SK-N-MC (cell line): ENCODE results near the gene ORC3.

ENCODE experiments used
- DNase-seq: peaks from one replicate; pipeline ENCODE4 v3.0.0-alpha.2; 2011; ENCODE audit warnings: low read depth, low spot score
- H3K27ac ChIP-seq: fragments of 200-600 bp; sonication (generic); 2 replicates; pipeline ENCODE4 v1.5.1; 2016; ENCODE audit warnings: mixed run types
- H3K36me3 ChIP-seq: fragments of 200-600 bp; sonication (generic); 2 replicates; pipeline ENCODE4 v1.6.1; 2017; ENCODE audit warnings: antibody characterized with exemption, low read length, mixed read lengths; ENCODE audit not compliant: insufficient read depth
- H3K4me3 ChIP-seq: fragments of 200-600 bp; sonication (generic); 2 replicates; pipeline ENCODE4 v1.5.1; 2016
- H3K9ac ChIP-seq: fragments of 200-600 bp; sonication (generic); 2 replicates; pipeline ENCODE4 v1.8.0; 2017; ENCODE audit warnings: mixed run types, mixed read lengths; ENCODE audit not compliant: insufficient read length
- H3K9me3 ChIP-seq: fragments of 200-600 bp; sonication (generic); 2 replicates; pipeline ENCODE4 v1.6.1; 2017; ENCODE audit warnings: low read depth, mild to moderate bottlenecking, antibody characterized with exemption, low read length, moderate library complexity, mixed read lengths
- EZH2 ChIP-seq: fragments of 200-600 bp; sonication (generic); IDR thresholded peaks from one replicate; pipeline ENCODE4 v1.6.1; 2017; ENCODE audit warnings: antibody characterized with exemption
- FOXP2 ChIP-seq: optimal IDR thresholded peaks from 2 replicates; pipeline ENCODE3; 2011; ENCODE audit warnings: mild to moderate bottlenecking, moderate library complexity; ENCODE audit not compliant: insufficient read depth; ENCODE audit errors: extremely low read length, control extremely low read depth
- POLR2AphosphoS5 ChIP-seq: IDR thresholded peaks from 2 replicates; pipeline ENCODE4 v1.6.1; 2012; ENCODE audit warnings: mild to moderate bottlenecking, low read depth, low read length, borderline replicate concordance

The ORC3 gene

DNA sequence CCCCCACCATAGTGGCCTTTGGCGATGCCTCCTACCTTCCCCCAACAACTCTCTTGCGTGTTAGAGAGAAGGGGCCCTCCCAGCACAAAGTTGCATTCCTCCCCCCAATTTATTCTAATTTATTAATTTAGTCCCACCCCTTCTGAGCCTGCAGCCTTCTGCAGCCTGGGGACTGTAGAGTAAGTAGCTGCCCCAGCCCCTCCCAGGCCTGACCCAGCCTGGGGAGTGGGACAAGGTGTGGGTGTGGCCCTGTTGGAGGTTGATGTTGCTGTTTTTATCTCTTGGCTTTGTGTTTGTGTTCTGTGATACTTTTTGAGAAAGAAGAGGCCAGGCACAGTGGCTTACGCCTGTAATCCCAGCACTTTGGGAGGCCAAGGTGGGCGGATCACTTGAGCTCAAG, 49.4 kb downstream of the ORC3 start:
- DNase-seq = no peak
- peaks cover 21% of the 10 kb centered on the region for H3K36me3 ChIP-seq
- TF ChIP-seq POLR2AphosphoS5 = no peak
- TF ChIP-seq FOXP2 = no peak
- TF ChIP-seq EZH2 = no peak

DNA sequence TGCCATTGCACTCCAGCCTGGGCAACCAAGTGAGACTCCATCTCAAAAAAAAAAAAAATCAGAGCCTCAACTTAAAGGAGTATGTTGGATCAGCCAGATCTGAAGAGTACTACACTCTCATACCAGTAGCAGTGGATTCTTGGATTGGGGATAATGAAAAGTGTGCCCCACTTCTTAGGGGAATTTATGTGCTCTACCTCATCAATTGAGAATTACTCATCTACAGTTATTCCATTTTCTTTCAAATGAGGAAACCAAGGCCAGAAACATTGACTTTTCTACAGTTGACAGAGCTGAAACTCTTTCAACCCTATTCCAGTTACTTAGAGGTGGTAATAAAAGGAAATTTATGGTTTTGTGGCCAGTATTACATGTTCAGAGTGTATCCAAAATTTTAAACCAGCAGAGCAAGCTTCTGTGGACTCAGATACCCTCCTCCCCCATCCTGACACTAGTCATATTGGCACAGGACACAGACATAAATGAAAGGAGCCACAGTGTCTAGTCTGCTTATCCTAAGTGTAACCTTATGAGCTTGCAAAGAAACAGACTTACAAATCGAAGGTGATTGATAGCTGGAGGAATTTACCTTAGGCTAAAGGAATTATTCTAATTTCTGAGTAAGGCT, 51.2 kb downstream of the ORC3 start:
- TF ChIP-seq EZH2 (no peak), POLR2AphosphoS5 (no peak), FOXP2 (no peak)
- H3K4me3 ChIP-seq = no peak overlapping the region
- peaks cover 19% of the 10 kb centered on the region for H3K36me3 ChIP-seq
- H3K9ac ChIP-seq = no peak overlapping the region
- H3K27ac ChIP-seq = no peak overlapping the region
- no peak for DNase-seq
- no peaks in the 10 kb centered on the region for H3K9me3 ChIP-seq

More for the DNA sequence above, 49.4 kb downstream of the ORC3 start:
- H3K27ac ChIP-seq = no peak overlapping the region
- no peak overlapping the region for H3K4me3 ChIP-seq
- H3K9me3 ChIP-seq = no peaks in the 10 kb centered on the region
- H3K9ac ChIP-seq = no peak overlapping the region

- no peak for DNase-seq
- no peak overlapping the region for H3K9ac ChIP-seq
- H3K9me3 ChIP-seq = no peaks in the 10 kb centered on the region
- no peak overlapping the region for H3K4me3 ChIP-seq
- H3K36me3 ChIP-seq = no peaks in the 10 kb centered on the region
- no peak overlapping the region for H3K27ac ChIP-seq
- TF ChIP-seq FOXP2 (no peak), POLR2AphosphoS5 (no peak), EZH2 (no peak)
Measured at GRCh38 chr6:87645080-87645479, 55.1 kb downstream of the ORC3 start.

DNA sequence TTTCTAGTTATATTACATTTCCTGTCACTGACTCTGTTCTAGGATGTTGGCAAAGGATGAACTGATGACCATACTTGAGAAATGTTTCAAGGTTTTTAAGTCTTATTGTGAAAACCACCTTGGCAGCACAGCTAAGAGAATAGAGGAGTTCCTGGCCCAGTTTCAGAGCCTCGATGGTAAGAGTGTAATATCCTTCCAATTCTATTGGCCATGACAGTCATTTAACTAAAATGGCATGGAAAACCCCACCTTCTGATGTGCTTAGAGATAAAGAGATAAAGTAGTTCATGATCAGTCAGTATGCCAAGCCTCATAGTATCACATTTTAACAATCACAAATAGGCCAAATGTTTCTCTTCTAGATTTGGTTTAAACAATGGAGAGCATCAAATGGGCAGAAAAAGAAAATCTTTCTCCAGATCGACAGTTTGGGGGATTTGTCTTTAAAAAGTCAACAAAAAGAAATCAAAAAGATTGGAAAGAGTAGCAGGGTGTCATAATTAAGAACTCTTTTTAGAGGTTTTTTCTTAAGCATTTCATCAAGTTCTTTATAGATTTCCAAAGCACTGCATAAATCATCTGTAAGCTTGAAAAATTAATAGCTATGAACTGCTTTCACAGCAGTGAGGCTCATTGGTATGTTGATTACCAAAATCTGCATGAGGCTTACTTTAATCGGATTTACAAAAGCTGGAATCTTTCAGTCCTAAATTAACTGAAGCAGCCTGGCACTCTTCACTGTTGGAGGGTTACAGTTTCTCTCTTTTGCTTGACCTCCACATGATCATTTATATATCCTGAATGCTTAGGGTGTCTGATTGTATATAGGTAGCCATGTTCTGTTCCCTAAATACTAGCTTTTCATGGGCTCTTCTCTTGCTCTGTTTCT, 63.4 kb downstream of the ORC3 start:
- H3K9ac ChIP-seq = no peak overlapping the region
- H3K9me3 ChIP-seq = no peaks in the 10 kb centered on the region
- peaks cover 16% of the 10 kb centered on the region for H3K36me3 ChIP-seq
- TF ChIP-seq POLR2AphosphoS5 = no peak
- no peak for TF ChIP-seq FOXP2
- TF ChIP-seq EZH2 = no peak
- no peak overlapping the region for H3K4me3 ChIP-seq
- no peak overlapping the region for H3K27ac ChIP-seq
- DNase-seq = no peak

- DNase-seq = no peak
- H3K9ac ChIP-seq = no peak overlapping the region
- H3K9me3 ChIP-seq = no peaks in the 10 kb centered on the region
- no peak overlapping the region for H3K4me3 ChIP-seq
- peaks cover 19% of the 10 kb centered on the region for H3K36me3 ChIP-seq
- TF ChIP-seq FOXP2 (no peak), EZH2 (no peak), POLR2AphosphoS5 (no peak)
- no peak overlapping the region for H3K27ac ChIP-seq
Measured at GRCh38 chr6:87654122-87654521, 64.2 kb downstream of the ORC3 start.

GRCh38 chr6:87654875-87655454, 65.0 kb downstream of the ORC3 start:
- Histone ChIP-seq H3K4me3 (no peak overlapping the region), H3K9ac (no peak overlapping the region), H3K9me3 (no peaks in the 10 kb centered on the region), H3K36me3 (peaks cover 20% of the 10 kb centered on the region), H3K27ac (no peak overlapping the region)
- no peak for DNase-seq
- TF ChIP-seq FOXP2 = no peak
- TF ChIP-seq EZH2 = no peak
- TF ChIP-seq POLR2AphosphoS5 = no peak

DNA sequence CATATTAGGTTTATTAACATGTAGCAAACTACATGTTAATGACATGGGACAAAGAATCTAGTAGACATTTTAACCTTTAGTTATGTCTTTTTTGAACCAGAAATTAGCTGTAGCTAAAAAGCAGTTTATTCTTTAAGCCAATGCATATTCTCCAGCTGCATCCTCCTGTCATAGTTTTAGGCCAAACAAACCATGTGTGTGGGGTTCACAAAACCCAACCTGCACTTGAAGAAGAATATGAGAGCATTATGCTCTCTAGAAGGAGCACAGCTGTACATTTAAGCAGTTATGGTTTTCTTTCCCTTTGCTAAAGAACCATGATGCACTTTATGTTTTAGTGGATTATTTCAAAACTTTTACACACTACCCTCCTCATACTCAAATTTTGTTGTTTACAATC, 65.9 kb downstream of the ORC3 start:
- H3K9me3 ChIP-seq = no peaks in the 10 kb centered on the region
- H3K36me3 ChIP-seq = peaks cover 24% of the 10 kb centered on the region
- TF ChIP-seq FOXP2 = no peak
- TF ChIP-seq POLR2AphosphoS5 = no peak
- no peak for TF ChIP-seq EZH2
- H3K4me3 ChIP-seq = no peak overlapping the region
- H3K9ac ChIP-seq = no peak overlapping the region
- DNase-seq = no peak
- no peak overlapping the region for H3K27ac ChIP-seq

DNA sequence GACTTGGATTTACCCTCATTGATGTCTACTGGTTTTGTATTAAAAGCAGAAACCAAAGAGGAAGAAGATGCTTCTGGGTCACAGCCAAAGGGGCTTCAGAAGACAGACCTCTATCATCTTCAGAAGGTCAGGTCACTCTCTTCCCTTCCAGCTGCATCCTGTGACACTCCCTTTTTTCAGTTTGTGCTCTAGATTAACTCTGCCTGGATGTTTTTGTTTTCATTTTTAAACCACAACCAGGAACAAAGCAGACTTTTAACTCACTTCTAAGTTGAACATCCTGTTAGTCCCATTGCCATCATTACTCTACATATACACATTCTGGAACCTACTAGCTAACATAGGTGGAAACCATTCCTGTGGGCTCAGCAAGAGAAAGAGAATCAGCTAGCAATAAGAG, 66.9 kb downstream of the ORC3 start:
- no peak for TF ChIP-seq POLR2AphosphoS5
- TF ChIP-seq EZH2 = no peak
- no peak for TF ChIP-seq FOXP2
- H3K9me3 ChIP-seq = no peaks in the 10 kb centered on the region
- no peak overlapping the region for H3K9ac ChIP-seq
- no peak overlapping the region for H3K27ac ChIP-seq
- peaks cover 24% of the 10 kb centered on the region for H3K36me3 ChIP-seq
- no peak overlapping the region for H3K4me3 ChIP-seq
- DNase-seq = no peak
